NCI-H2029 (cell line): ENCODE data around the gene SMIM35.
A peak's percentile ranks its signal among the peaks of the same experiment; 100 is the strongest.
"Not testable (repeated sequence)": the region's sequence is repeated elsewhere in the genome, so short reads cannot be mapped to it uniquely, and the experiment has no call there.

Source experiments
- DNase-seq: peaks from one replicate; lab custom pipeline; 2025; lab: John Stamatoyannopoulos, UW

Gene SMIM35

GRCh38 chr11:117983163-117983475 lies 103.6 kb downstream of the SMIM35 start:
- no peak for DNase-seq

GRCh38 chr11:117980720-117981119 lies 106.0 kb downstream of the SMIM35 start:
- no peak for DNase-seq

GRCh38 chr11:117980280-117980679 lies 106.5 kb downstream of the SMIM35 start:
- DNase-seq: no peak

- no peak for DNase-seq
Measured at GRCh38 chr11:117979481-117980211, 107.1 kb downstream of the SMIM35 start.

- DNase-seq: no peak
Measured at GRCh38 chr11:117978991-117979390, 107.8 kb downstream of the SMIM35 start.

GRCh38 chr11:117978291-117978910 lies 108.4 kb downstream of the SMIM35 start:
- DNase-seq: not testable (repeated sequence)

- DNase-seq: not testable (repeated sequence)
Measured at GRCh38 chr11:117977612-117978264, 109.0 kb downstream of the SMIM35 start.

- DNase-seq: no peak
Measured at GRCh38 chr11:117977029-117977428, 109.7 kb downstream of the SMIM35 start.

GRCh38 chr11:117976445-117976844 lies 110.3 kb downstream of the SMIM35 start:
- DNase-seq: no peak

GRCh38 chr11:117973503-117973860 lies 113.3 kb downstream of the SMIM35 start:
- no peak for DNase-seq

- peak; percentile 65 for DNase-seq
Measured at GRCh38 chr11:117972629-117973502, 113.9 kb downstream of the SMIM35 start.

- no peak for DNase-seq
Measured at GRCh38 chr11:117972044-117972443, 114.7 kb downstream of the SMIM35 start.

GRCh38 chr11:117970400-117971024 lies 116.3 kb downstream of the SMIM35 start:
- peak; percentile 11 for DNase-seq

- DNase-seq: no peak
Measured at GRCh38 chr11:117969160-117969991, 117.4 kb downstream of the SMIM35 start.

- no peak for DNase-seq
Measured at GRCh38 chr11:117966908-117967307, 119.9 kb downstream of the SMIM35 start.

GRCh38 chr11:117962826-117963225 lies 123.9 kb downstream of the SMIM35 start:
- DNase-seq: no peak

- no peak for DNase-seq
Measured at GRCh38 chr11:117961896-117962295, 124.9 kb downstream of the SMIM35 start.

- no peak for DNase-seq
Measured at GRCh38 chr11:117960406-117960805, 126.4 kb downstream of the SMIM35 start.

GRCh38 chr11:117959438-117960149 lies 127.2 kb downstream of the SMIM35 start:
- no peak for DNase-seq

GRCh38 chr11:117958949-117959348 lies 127.8 kb downstream of the SMIM35 start:
- DNase-seq: no peak
